Peyer's patch (tissue), 4 donors: ENCODE results near the gene RFX8.

Experiments
- CTCF ChIP-seq, 6 experiments: fragments of 450-650 bp in 4 of 6; fragments of 200-600 bp in 2 of 6; sonication (generic) in 1 of 6; IDR thresholded peaks; one replicate each; pipeline ENCODE4 v1.5.1; 2017 to 2019; ENCODE audit warnings: antibody characterized with exemption in 6 of 6, mild to moderate bottlenecking in 3 of 6, moderate library complexity in 1 of 6
- POLR2A ChIP-seq, 2 donors: fragments of 450-650 bp; IDR thresholded peaks; one replicate each; pipeline ENCODE4 v1.5.1; 2017; ENCODE audit warnings: antibody characterized with exemption in 2 of 2, mild to moderate bottlenecking in 2 of 2, moderate library complexity in 2 of 2

DNA sequence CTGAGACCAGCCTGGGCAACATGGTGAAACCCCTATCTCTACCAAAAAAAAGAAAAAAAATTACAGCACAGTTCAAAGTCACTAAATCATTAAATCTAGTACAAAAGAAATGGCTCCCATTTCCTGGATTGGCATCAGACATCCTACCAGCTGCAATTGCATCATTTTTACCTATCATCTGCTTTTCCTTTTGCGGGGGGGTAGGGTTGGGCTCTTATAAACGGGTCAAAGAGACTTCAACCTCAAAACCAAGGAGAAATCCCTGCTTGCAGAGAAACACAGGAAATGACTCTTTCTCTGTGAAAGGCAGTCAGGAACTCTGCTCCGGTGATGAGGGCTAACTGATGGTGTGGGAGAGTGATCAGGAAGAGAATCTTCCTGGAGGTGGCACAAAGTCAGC, 45.3 kb upstream of the RFX8 start:
- TF ChIP-seq POLR2A (IDR thresholded peaks at IDR 0.05) (no peak), CTCF (IDR thresholded peaks at IDR 0.05) (no peak)
